ENCODE data around the gene EXOC7. TPM values are rescaled to one million over a fixed set of nuclear protein-coding genes. Genes with fewer than 3 reads are reported as not detected.

Gene EXOC7
- total and polyA plus RNA-seq, 2 of the 4 experiments (the other 2 are of a cell fraction): 85.9 to 118 TPM

DNA sequence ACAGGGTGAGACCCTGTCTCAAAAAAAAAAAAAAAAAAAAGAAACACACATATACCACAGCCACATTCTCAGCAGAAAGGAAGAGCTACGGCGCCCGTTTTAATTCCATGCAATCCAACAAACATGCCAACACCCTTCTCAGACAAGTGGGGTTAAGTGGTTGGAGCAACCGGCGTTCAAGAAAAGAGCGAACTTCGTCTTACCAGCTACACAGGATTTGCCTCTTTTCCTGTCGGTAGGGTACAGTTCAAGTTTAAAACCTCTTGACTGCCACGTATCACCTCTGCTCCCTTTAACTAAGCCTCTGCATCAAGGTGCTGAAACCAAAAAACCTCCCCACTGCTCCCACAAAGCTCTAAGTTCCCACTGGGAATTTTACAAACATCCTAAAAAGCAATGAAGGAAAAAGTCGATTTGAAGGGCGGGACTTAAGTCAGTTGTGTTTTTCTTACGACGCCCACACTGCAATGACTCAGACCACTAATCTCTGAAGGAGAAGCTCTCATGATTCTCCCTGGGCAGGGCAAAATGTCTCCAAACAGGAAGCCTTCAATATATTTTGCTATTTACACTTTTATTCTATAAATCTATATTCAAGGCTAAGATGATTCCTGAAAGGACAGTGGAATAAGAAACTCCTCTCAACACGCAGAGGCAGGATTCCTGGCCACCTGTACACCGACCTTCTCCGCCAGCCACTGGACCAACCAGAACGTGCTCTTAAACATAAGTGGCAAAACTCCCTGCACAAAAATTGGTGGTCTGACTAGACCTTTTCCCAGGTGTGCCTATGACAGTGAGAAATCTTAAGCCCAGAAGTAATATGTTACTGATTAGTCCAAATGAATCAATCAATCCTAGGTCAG is 50.1 kb downstream of the EXOC7 start:
- no peak overlapping the region for H3K9ac ChIP-seq (ENCODE audit: low read depth, low read length)
- H4K91ac ChIP-seq (ENCODE audit: insufficient read depth, low read depth, low read length): no peak overlapping the region
- H4K8ac ChIP-seq (ENCODE audit: low read depth in 2 of 2, low read length in 2 of 2): no peak overlapping the region
- no peak overlapping the region for H3K27ac ChIP-seq (ENCODE audit: insufficient read depth, low read length)
- dilution Hi-C loops (cut with HindIII; ENCODE audit: low sequenced_read_pairs, unreplicated experiment) (no loop called here), intact Hi-C loops (cut with micrococcal nuclease) (no loop called here), in situ Hi-C loops (cut with MboI; ENCODE audit: low sequenced_read_pairs) (no loop called here)
- no TSS peak for BruUV-seq (replicated peaks)
- H3K4me3 ChIP-seq (ENCODE audit: insufficient read depth, low read depth, low read length): no peak overlapping the region
- no peak overlapping the region for H3K23ac ChIP-seq (ENCODE audit: low read depth, low read length)
- H2AK5ac ChIP-seq (ENCODE audit: low read depth, low read length): no peak overlapping the region
- no peak for TF ChIP-seq RAD21 (IDR thresholded peaks at IDR 0.05; ENCODE audit: low read length)
- TF ChIP-seq RCOR1 (IDR thresholded peaks at IDR 0.05; ENCODE audit: insufficient replicate concordance, low read length): no peak
- no peak for TF ChIP-seq MXI1 (IDR thresholded peaks at IDR 0.05; ENCODE audit: borderline replicate concordance, low read depth, low read length)
- TF ChIP-seq FOS (IDR thresholded peaks at IDR 0.05; ENCODE audit: low read depth, low read length): peak; percentile 36; the same call in 1 of the 2 replicates
- TF ChIP-seq CEBPB (IDR thresholded peaks at IDR 0.05; ENCODE audit: low read depth, low read length): no peak
- TF ChIP-seq RFX5 (IDR thresholded peaks at IDR 0.05; ENCODE audit: low read depth, low read length): no peak
- TF ChIP-seq BHLHE40 (IDR thresholded peaks at IDR 0.05; ENCODE audit: low read depth, low read length): no peak
- no peak for TF ChIP-seq MAZ (IDR thresholded peaks at IDR 0.05; ENCODE audit: borderline replicate concordance, low read depth, low read length)
- H2BK15ac ChIP-seq (ENCODE audit: low read depth, low read length): no peak overlapping the region
- peak; percentile 86 for DNase-seq
- H3K4me1 ChIP-seq (ENCODE audit: control insufficient read depth, insufficient read depth, low read length): no peaks in the 10 kb centered on the region; the same call in 1 of the 2 replicates
- H3K14ac ChIP-seq (replicated peaks; ENCODE audit: low read depth, low read length): peak overlapping the region; percentile 29; the same call in 1 of the 2 replicates
- no peak overlapping the region for H3K4me2 ChIP-seq (ENCODE audit: low read depth, low read length)
- H2BK20ac ChIP-seq (ENCODE audit: low read depth, low read length): no peak overlapping the region
- H4K5ac ChIP-seq (ENCODE audit: low read depth, low read length): no peak overlapping the region
- no CpG with 5 or more reads among the region's 17 CpGs for WGBS, 2 experiments (ENCODE audit: extremely low coverage in 2 of 2, insufficient read length in 1 of 2)
- no peak overlapping the region for H2AK9ac ChIP-seq (replicated peaks; ENCODE audit: low read depth, low read length, poor library complexity)
- no peak overlapping the region for H3K56ac ChIP-seq (ENCODE audit: extremely low read depth, insufficient read depth, low read length)
- peaks cover 36% of the 10 kb centered on the region for H4K20me1 ChIP-seq (ENCODE audit: insufficient read depth, low read length)
- H2AFZ ChIP-seq (replicated peaks; ENCODE audit: low read length, poor library complexity): no peak overlapping the region
- ATAC-seq (ENCODE audit: low read depth): peak; percentile 79
- CTCF ChIA-PET: interaction anchor here (0.6 to 0.9 kb wide), 2 partner anchors 12 to 39 kb away, joined by 3 read pairs; no protein-coding TSS in a partner anchor
- H3K18ac ChIP-seq (ENCODE audit: low read depth, low read length): no peak overlapping the region
- peaks cover 66% of the 10 kb centered on the region for H3K36me3 ChIP-seq (ENCODE audit: control insufficient read depth, insufficient read depth, low read length)
- POLR2A ChIA-PET (ENCODE audit: unreplicated experiment): no interaction called here
- H2BK120ac ChIP-seq (ENCODE audit: low read depth, low read length): no peak overlapping the region
- H3K4ac ChIP-seq (ENCODE audit: low read depth, low read length): peak overlapping the region; percentile 35; the same call in 1 of the 2 replicates
- H3K9me3 ChIP-seq (ENCODE audit: control insufficient read depth, insufficient read depth, low read length): no peaks in the 10 kb centered on the region
- no peak overlapping the region for H2BK5ac ChIP-seq (ENCODE audit: low read depth, low read length, poor library complexity, severe bottlenecking)
- no peaks in the 10 kb centered on the region for H3K27me3 ChIP-seq (ENCODE audit: control insufficient read depth, insufficient read depth, low read length)
- peaks cover 16% of the 10 kb centered on the region for H3K9me1 ChIP-seq (ENCODE audit: insufficient read depth, low read length)
- H3K79me1 ChIP-seq (ENCODE audit: low read depth in 1 of 2, low read length in 2 of 2): peaks cover 3 to 62% of the 10 kb centered on the region in 2 experiments

Measured in IMR-90 (cell line).